Measurements from ENCODE around the gene REEP3.

DNA sequence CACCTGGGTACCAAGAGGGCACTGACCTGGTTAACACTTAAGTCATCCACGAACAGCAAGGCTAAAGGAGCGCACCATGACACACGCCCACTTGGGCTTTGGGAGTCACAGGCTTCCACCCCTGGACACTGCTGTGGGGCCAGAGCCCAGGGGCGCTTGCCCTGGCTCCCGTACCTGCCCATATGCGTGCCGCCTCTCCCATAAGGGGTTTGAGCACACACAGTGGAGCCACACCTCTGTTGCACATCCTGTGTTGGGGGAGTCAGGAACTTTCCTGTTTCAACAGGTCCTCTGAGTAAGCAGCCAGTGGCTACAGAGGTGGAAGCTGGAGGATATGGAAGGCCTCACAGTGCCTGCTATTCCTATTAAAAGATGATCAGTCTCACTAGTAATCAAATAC is 152.0 kb downstream of the REEP3 start:
- TF ChIP-seq, protein P1, sequence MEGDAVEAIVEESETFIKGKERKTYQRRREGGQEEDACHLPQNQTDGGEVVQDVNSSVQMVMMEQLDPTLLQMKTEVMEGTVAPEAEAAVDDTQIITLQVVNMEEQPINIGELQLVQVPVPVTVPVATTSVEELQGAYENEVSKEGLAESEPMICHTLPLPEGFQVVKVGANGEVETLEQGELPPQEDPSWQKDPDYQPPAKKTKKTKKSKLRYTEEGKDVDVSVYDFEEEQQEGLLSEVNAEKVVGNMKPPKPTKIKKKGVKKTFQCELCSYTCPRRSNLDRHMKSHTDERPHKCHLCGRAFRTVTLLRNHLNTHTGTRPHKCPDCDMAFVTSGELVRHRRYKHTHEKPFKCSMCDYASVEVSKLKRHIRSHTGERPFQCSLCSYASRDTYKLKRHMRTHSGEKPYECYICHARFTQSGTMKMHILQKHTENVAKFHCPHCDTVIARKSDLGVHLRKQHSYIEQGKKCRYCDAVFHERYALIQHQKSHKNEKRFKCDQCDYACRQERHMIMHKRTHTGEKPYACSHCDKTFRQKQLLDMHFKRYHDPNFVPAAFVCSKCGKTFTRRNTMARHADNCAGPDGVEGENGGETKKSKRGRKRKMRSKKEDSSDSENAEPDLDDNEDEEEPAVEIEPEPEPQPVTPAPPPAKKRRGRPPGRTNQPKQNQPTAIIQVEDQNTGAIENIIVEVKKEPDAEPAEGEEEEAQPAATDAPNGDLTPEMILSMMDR (IDR thresholded peaks at IDR 0.05), result no peak
- TF ChIP-seq ZFX (IDR thresholded peaks at IDR 0.05; ENCODE audit: borderline replicate concordance), result no peak
